Endometrial microvascular endothelial cells (primary cell): ENCODE measurements around the gene DHCR24. TPM values are rescaled to one million over a fixed set of nuclear protein-coding genes. Genes with fewer than 3 reads are reported as not detected.
"Not testable (repeated sequence)": the region's sequence is repeated elsewhere in the genome, so short reads cannot be mapped to it uniquely, and the experiment has no call there.

Experiments
- in situ Hi-C: cut with HindIII; loops from 2 replicates; pipeline ENCODE4 v1.10.0; 2017; ENCODE audit warnings: low sequenced_read_pairs, low pct_unique_long_range_greater_than_20kb; ENCODE audit errors: inconsistent ontology term
- total RNA-seq: library from RNA; depleted of rRNA; stranded (reverse); fragments of >200 nt; gene quantifications from one replicate; pipeline ENCODE4 v1.2.3, GENCODE V29; 2015; ENCODE audit errors: inconsistent ontology term

DHCR24 gene
- total RNA-seq, 1 donor from 2014 or later = 55.3 TPM

DNA sequence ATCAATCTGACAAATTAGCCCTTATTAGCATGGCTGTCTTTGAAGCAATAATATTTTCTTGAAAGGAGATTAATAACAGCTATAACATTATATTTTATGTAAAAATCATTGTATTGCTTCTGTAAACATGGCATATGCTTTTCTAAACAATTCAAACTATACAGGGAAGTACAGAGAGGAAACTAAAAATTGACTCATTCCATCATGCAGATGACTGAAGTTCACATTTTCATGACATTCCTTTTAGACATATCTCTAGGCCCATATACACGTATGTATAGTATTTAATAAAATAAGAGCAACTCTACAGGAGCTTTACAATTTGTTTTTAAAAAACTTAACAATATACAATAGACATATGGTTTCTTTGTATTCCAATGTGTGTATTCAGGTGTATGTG is 5.6 kb upstream of the DHCR24 start:
- in situ Hi-C loops = no loop called here

DNA sequence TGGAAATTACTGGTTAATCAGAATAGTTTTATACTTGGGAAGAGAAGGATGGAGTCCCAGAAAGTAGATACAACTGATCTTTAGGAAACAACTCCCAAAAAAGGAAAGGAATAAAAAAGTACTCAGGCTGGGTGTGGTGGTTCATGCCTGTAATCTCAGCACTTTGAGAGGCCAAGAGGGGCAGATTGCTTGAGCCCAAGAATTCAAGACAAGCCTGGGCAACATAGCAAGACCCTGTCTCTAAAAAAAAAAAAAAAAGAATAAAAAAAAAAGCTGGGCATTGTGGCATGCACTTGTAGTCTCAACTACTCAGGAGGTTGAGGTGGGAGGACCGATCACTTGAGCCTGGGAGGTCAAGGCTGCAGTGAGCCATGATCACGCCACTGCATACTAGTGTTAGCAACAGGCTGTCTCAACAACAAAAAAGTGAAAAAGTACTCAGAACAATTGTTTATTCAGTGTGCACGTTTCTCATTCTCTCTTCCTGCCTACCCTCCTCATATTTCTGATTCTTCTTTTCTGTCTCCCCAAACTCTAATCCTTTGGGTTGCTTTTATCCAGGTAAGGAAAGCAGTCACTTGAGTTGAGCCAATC is 2.2 kb upstream of the DHCR24 start:
- in situ Hi-C loops = no loop called here

DNA sequence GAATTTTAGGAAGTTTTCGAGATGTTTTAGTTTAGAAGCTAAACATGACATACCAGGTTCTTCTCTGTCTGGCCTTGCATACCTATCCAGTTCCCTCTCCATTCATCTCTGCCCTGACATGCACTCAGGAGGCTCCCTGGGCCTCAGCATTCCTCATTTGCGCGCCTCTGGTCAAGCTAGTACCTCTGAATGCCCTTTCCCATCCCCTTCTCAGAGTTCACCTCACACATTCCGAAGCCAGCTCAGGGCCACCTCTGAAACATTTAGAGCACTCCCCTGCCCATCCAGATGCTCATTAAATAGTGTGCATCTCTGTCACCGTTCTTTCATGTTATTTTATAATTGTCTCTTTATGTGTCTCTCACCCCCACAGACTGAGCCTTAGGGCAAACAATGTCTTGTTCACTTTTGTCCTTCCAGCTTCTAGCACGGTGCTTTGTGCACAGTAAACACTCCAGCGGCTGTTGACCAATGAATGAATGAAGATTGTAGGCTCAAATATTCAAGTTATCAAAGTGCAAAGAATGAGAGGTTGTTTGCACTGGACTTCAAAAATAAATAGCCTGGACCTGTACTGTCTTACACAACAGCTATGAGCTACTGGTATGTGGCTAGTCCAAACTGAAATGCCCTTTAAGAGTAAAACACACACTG is 1.2 kb upstream of the DHCR24 start:
- in situ Hi-C loops = no loop called here

DNA sequence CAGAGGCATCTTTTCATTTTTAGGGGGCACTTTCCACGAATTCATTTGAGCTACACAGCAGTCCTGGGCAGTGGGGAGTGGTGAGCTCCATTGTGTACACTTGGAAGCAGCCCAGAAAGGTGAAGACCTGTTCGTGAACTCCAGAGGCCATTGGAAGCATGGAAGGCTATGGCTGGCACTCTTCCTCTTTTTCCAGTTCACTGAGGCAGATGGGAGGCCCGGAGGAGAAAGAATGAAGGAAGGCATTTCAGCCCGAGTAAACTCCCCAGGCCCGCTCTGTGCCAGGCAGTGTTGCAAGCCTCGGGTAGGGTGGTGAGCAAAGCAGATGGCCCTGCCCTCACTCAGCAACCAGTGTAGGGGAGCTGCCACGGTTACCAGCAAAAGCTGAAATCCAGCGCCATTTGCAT is 673 bp upstream of the DHCR24 start:
- in situ Hi-C loops = no loop called here

DNA sequence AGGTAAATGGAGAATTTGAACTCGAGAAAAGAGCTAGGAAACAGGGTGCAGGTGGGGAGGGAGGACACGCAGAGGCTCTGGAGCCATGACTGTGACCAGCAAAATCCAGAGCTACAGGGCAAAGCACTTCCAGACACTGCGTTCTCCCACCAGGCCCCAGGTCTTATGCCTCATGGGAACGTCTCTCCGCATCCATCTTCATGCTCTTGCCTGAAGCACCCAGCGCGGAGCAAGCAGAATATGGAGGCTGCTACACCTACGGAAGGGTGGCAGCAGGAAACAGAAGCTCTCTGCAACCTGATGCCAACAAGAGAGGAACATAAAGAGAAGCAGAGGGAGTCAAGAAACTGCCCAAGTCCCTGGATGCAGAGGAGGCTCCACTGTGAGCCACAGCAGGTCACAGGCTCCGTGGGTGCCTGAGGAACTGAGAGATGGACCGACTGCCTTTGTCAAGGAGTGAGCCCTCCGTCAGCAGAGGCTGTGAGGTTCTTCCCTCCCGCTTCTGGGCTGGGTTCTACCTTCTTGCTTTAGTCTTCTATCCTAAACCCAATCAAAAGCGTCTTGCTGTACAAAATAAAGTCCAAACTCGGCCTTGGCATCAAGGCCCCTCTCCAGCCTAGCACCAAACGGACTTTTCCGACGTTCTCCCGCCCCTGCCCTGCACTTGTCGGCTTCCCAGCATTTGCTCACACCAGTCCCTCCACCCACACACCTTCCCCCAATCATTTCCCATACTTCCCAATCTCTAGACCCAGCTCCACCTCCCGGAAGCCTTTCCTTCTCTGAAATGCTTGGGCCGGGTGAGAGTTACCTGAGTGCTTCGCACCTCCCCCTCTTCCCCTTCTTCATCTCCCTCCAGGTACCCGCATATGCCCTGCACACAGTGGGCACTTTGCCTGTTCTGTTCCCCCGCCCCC is 930 bp downstream of the DHCR24 start:
- in situ Hi-C loops = no loop called here

DNA sequence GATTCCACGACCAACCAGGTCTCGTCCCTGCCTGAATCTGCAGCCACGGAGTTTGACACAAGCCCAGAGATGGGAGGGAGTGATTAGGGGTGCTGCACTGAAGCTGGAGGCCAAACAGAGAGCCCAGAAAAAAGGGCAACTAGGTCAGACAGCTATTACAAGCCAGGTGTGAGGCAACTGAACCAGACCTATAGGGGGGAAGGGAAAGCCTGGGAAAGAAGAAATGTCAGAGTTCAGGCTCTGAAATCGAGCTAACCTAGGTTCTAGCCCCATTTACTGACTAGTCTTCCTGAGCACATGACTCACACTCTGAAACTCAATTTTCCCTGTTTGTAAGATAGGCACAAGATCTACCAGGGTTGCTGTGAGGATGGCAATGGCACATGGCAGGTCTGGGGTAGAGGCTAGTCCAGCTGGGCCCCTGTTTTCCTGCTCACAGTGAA is 1.7 kb downstream of the DHCR24 start:
- in situ Hi-C loops = no loop called here

DNA sequence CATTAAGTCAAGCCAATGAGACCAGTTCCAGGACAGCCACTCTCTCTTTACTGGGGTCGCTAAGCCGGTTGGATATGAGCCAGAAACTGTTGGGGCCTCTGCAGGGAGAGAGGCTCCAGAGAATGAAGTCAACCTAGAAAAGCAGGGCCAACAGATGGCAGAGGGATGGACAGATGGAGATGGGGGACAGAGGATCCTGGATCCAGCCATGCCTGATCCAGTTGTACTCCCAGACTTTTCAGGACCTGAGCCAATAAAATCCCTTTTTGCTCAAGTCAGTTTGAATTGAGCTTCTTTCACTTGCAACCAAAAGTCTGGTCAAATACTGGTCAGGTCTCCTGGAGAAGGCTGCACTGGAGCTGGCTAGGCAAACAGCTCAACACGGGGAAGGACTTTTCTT is 2.2 kb downstream of the DHCR24 start:
- in situ Hi-C loops = no loop called here

DNA sequence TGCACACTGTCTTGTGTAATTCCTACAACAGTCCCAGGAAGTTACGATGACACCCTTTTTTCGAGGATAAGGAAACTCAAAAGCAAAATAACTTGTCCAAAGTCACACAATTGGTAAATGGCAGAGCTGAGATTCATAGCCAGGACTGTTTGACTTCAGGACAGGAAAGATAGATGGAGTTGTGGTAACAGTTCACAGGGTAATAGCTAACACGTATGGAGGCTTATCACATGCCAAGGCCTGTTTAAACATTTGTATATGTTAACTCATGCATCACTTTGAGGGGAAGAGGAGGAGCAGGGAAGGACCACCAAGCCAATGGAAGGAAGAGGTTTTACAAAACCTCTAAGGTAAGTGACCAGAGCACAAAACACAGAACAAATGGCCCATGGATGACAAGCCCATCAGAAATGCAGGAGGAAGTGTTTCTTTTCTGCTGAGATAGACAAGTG is 2.8 kb downstream of the DHCR24 start:
- in situ Hi-C loops = no loop called here

DNA sequence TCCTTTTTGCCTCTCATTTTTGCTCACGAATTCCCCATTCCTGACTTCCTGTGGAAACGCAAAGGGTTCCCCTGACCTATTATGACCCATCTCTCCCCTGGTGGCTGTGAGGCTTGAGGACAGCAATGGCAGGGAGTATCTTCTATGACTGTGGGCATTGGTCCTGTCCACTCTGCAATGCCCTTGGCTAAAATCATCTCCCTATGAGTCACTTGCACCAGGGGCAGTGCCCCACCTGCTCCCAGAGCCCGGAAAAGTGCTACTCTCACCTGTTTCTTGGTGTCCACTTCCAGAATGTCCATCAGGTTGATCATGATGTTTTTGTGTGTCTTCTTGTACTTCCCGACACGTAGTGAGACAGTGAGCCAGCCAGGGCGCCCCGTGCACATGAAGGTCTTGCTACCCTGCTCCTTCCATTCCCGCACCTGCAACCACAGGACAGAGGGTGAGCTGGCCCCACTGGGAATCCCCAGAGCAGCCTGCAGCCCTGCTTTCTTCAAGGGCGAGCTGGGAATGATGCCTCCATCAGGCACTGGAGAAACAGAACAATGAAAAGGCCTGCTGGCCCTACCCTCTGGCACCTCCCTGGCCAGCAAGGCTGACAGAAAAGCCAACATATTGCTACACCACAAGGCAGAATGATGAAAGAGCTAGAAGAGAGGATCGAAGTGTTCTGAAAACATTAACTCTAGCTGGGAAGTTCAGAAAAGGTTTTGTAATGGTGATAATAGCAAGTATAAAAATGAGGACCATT is 3.5 kb downstream of the DHCR24 start:
- in situ Hi-C loops = no loop called here

DNA sequence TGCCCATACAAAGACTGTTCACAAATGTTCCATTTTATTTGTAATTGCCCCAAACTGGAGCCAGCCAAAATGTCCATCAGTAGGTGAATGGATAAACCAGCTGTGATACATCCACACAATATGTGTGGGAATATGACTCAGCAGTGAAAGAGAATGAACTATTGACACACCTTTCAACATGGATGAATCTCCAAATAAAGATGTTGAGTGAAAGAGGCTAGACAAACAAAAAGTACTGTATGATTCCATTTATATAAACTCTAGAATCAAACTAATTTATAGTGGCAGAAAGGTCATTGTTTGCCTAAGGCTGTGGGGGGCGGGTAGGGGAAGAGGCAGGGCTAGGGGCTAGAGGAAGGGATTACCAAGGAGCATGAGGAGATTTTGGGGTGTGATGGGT is 4.5 kb downstream of the DHCR24 start:
- in situ Hi-C loops = no loop called here

DNA sequence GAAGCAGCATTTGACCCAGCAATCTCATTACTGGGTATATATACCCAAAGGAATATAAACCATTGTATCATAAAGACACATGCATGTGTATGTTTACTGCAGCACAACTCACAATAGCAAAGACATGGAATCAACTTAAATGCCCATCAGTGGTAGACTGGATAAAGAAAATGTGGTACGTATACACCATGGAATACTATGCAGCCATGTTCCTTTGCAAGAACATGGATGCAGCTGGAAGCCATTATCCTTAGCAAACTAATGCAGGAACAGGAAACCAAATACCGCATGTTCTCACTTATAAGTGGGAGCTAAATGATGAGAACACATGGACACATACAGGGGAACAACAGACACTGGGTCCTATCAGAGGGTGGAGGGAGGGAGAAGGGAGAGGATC is 5.4 kb downstream of the DHCR24 start:
- in situ Hi-C loops = not testable (repeated sequence)

DNA sequence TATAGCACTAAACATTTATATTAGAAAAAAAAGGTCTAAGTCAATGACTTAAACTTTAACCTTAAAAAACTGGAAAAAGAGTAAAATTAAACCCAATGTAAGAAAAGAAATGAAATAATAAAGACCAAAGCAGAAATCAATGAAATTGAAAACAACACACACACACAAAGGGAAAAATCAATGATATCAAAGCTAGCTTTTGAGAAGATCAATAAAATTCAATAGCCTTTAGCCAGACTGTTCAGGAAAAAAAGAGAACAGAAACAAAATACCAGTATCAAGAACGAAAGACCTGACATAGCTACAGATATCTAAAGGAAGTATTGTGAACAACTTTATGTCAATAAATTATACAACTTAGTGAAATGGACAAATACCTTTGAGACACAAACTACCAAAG is 7.1 kb downstream of the DHCR24 start:
- in situ Hi-C loops = no loop called here

DNA sequence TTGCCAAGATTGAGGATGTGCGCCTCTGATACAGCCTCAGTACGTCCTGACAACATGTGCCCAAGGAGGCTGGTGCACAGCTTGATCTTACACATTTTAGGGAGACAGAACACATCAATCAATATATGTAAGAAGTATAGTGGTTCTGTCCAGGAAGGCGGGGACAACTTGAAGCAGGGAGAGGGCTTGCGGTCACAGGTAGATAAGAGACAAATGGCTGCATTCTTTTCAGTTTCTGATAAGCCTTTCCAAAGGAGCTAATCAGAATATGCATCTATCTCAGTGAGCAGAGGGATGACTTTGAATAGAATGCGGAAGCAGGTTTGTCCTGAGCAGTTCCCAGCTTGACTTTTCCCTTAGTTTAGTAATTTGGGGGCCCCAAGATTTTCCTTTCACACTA is 10.2 kb downstream of the DHCR24 start:
- in situ Hi-C loops = no loop called here

DNA sequence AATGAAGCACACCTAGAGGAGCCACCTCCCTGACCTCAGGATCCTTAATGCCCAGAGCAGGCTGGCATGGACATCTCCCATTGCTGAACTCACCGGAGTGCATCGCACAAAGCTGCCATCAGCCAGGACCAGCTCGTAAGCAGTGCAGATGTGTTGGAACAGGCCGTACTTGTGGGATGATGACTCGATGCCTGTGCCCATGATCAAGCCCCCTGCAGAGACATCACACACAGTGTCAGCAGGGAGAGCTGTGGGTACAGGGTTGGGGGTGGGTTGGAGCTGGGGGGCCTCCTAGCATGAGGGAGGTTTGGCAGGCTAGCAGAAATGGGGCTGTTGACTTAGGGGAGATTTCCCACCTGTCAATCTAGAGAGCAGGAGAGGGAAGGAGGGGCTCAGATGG is 12.0 kb downstream of the DHCR24 start:
- in situ Hi-C loops = no loop called here

DNA sequence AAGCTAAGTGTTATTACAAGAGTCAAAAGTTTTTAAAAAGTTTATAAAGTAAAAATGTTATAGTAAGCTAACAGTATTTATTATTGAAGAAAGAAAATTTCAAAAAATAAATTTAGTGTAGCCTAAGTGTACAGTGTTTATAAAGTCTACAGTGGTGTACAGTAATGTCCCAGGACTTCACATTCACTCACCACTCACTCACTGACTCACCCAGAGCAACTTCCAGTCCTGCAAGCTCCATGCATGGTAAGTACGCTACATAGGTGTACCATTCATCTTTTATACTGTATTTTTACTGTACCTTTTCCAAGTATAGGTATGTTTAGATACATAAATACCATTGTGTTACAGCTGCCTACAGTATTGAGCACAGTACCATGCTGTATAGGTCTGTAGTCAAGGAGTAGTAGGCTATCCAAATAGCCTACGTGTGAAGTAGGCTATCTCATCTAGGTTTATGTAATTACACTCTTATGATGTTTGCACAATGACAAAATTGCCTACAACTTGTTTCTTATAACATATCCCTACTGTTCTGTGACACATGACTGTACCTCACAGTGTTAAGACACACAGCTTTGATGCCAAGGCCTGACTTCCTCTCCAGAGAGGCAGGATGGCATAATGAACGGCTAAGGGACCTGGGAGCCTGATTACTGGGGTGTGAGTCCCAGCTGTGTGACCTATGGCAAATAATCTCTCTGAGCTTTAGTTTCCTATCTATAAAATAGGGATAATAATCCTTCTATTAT is 12.7 kb downstream of the DHCR24 start:
- in situ Hi-C loops = no loop called here

DNA sequence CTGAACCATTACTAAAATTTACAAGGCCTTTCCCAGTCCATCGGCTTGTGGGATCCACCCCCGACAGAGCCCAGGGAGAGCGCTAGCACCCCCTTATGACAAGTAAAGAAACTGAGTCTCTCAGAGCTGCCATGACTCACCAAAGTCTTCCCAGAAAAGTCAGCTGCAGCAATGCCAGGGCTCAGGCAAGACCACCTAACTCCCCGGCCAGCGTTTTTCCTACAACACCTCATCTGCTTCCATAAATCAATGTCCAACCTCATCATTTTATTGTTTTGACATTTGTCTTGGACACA is 15.0 kb downstream of the DHCR24 start:
- in situ Hi-C loops = no loop called here

DNA sequence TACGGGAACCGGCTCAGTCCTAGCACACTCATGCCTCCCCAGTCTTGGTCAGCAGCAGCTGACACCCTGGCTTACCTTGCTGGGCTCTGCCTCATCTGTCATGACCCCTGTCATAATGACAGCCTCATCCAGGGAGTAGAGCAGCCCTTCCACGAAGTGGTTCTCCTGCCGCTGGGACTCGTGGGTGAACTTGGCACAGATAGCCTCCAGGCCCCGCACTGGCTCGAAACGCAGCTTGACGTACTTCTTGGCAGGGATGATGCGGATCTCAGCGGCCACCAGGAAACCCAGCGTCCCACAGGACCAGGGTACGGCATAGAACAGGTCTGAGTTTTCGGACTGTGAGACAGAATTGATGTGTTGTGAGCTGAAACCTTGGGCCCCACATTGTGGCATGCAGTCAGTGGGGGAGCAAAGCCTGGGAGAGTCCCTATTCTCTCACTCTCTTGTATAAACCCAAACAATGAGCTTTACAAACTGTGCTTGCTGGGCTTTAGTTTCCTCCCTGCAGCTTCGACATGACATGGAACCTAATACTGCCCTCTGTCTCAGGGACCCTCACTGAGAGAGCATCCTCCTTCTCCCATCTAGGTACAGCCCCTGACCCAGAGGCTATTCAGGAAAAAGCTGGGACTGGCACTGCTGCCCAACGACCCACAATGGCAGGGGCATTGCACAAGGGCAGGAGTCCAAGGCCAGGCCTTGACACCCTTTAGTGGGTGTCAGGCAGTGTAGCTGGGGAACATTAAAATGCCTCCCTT is 15.5 kb downstream of the DHCR24 start:
- in situ Hi-C loops = no loop called here

DNA sequence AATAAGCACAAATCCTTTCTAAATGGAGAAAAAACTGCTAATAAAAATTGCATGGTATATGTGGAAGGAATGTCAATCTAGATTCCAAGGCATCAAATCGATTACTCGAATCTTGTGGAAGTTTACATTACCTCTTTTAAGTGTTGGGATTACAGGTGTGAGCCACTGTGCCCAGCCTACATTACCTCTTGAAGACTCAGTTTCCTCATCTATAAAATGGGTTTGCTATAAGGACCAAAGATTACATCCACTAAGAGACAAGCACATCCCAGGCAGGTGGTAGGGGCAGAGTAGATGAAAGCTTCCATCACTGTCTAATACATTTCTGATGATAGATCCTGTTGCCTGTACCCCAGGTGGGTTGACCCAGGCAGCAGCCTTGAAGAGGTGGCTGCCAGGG is 16.1 kb downstream of the DHCR24 start:
- in situ Hi-C loops = no loop called here
